WI38 (cell line): Measurements from ENCODE around the gene DYRK1B.

Experiments used
- H3K4me3 ChIP-seq: 2 replicates; pipeline ENCODE4 v1.5.1; 2011; ENCODE audit warnings: low read depth, mild to moderate bottlenecking, control low read depth, low read length
- TF ChIP-seq, protein P1 (sequence below): IDR thresholded peaks from 2 replicates; pipeline ENCODE4 v1.5.1; 2012; ENCODE audit warnings: low read depth, mild to moderate bottlenecking, control low read depth, low read length

DYRK1B gene

DNA sequence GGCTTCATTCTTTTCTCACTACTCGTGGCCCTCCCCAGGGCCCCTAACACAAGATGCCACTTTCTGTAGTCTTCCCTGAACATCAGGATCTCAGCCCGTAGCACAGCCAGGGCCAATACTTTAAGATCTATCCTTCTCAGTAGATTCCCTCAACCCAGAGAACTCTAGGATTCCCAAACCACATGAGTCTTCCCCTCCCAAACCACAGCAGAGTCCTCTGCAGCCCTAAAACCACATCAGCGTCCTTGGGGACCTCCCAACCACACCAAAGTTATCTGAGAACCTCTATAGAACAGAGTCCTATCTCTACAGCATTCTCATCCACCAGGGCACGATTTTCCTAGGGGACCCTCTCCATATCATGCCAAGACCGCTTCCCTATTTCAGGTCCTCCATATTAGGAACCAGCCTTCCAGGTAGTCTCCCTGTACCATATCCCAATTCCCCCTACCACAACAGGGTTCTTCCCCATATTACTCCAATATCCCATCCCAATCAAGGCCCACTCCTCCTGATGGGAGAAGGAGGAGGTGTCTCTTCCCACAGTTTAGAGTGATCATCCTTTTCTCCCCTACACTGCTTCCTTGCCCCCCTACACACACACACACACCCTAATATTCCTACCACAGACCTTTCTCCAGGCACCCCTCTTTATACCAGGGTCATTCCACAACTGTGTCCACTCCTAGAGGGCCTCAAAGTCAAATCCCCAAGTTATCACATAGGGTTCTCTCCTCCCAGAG is 1.4 kb downstream of the DYRK1B start:
- TF ChIP-seq, protein P1, sequence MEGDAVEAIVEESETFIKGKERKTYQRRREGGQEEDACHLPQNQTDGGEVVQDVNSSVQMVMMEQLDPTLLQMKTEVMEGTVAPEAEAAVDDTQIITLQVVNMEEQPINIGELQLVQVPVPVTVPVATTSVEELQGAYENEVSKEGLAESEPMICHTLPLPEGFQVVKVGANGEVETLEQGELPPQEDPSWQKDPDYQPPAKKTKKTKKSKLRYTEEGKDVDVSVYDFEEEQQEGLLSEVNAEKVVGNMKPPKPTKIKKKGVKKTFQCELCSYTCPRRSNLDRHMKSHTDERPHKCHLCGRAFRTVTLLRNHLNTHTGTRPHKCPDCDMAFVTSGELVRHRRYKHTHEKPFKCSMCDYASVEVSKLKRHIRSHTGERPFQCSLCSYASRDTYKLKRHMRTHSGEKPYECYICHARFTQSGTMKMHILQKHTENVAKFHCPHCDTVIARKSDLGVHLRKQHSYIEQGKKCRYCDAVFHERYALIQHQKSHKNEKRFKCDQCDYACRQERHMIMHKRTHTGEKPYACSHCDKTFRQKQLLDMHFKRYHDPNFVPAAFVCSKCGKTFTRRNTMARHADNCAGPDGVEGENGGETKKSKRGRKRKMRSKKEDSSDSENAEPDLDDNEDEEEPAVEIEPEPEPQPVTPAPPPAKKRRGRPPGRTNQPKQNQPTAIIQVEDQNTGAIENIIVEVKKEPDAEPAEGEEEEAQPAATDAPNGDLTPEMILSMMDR = no peak
- peak overlapping the region; percentile 72 for H3K4me3 ChIP-seq

- TF ChIP-seq, protein P1 = no peak
- H3K4me3 ChIP-seq = no peak overlapping the region
Observed at GRCh38 chr19:39831679-39832078, 2.3 kb downstream of the DYRK1B start.

- TF ChIP-seq, protein P1 = no peak
- H3K4me3 ChIP-seq = no peak overlapping the region
Observed at GRCh38 chr19:39830847-39831246, 3.1 kb downstream of the DYRK1B start.

DNA sequence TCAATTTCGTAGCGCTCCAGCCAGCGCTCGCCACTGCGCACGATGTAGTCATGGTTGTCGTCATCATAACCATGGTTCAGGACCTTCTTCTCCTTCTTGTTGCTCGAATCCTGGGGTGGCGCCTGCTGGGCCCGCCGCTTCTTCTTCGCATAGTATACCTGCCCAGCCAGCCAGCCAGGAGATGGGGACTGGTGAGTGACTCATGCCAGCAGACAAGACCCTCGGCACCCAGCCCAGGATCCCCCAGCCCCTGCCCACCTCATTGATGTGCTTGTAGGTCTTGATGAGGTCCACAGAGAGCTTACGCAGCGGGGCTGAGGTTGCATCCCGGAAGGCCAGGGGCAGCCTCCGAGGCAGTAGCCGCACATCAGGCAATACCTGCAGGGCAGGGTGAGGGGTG is 3.6 kb downstream of the DYRK1B start:
- H3K4me3 ChIP-seq = no peak overlapping the region
- TF ChIP-seq, protein P1 = no peak

GRCh38 chr19:39829702-39830275 is 4.2 kb downstream of the DYRK1B start:
- TF ChIP-seq, protein P1 = no peak
- H3K4me3 ChIP-seq = no peak overlapping the region

GRCh38 chr19:39828654-39829032 is 5.3 kb downstream of the DYRK1B start:
- H3K4me3 ChIP-seq = no peak overlapping the region
- TF ChIP-seq, protein P1 = no peak

- TF ChIP-seq, protein P1 = no peak
- H3K4me3 ChIP-seq = no peak overlapping the region
Observed at GRCh38 chr19:39828015-39828653, 5.8 kb downstream of the DYRK1B start.
